Liver (tissue), 9 donors: ENCODE measurements around the gene TP73. TPM values are rescaled to one million over a fixed set of nuclear protein-coding genes. Genes with fewer than 3 reads are reported as not detected.

ENCODE experiments used
- DNase-seq: peaks from one replicate; pipeline ENCODE4 v3.0.0-alpha.2; 2017; ENCODE audit warnings: low spot score
- H3K27ac ChIP-seq, 2 donors: one replicate each; pipeline ENCODE4 v1.7.0; 2013; ENCODE audit warnings: inconsistent platforms in 2 of 2, low read length in 2 of 2, control low read depth in 1 of 2, low read depth in 1 of 2, mild to moderate bottlenecking in 1 of 2
- H3K27me3 ChIP-seq, 4 donors: one replicate each; pipeline versions ENCODE4 v1.6.1 to v1.7.0; 2013; ENCODE audit warnings: low read length in 3 of 4, inconsistent platforms in 1 of 4, mild to moderate bottlenecking in 1 of 4, moderate library complexity in 1 of 4; ENCODE audit not compliant: control insufficient read depth in 4 of 4, insufficient read depth in 4 of 4
- H3K36me3 ChIP-seq, 4 donors: one replicate each; pipeline versions ENCODE4 v1.6.1 to v1.7.0; 2013; ENCODE audit warnings: low read length in 3 of 4, mild to moderate bottlenecking in 3 of 4, low read depth in 1 of 4, moderate library complexity in 1 of 4; ENCODE audit not compliant: control insufficient read depth in 4 of 4, insufficient read depth in 3 of 4
- H3K4me1 ChIP-seq, 4 donors: one replicate each; pipeline versions ENCODE4 v1.6.1 to v1.7.0; 2013; ENCODE audit warnings: low read length in 3 of 4, mild to moderate bottlenecking in 3 of 4, moderate library complexity in 1 of 4; ENCODE audit not compliant: control insufficient read depth in 4 of 4, insufficient read depth in 4 of 4
- H3K4me3 ChIP-seq, 3 donors: one replicate each; pipeline versions ENCODE4 v1.6.1 to v1.7.0; 2013; ENCODE audit warnings: low read length in 3 of 3, control low read depth in 1 of 3, low read depth in 1 of 3, mild to moderate bottlenecking in 1 of 3
- H3K9ac ChIP-seq, 2 donors: one replicate each; pipeline ENCODE4 v1.7.0; 2013; ENCODE audit warnings: low read length in 2 of 2, mild to moderate bottlenecking in 2 of 2, moderate library complexity in 2 of 2, control low read depth in 1 of 2, low read depth in 1 of 2
- H3K9me3 ChIP-seq, 4 donors: one replicate each; pipeline versions ENCODE4 v1.6.1 to v1.7.0; 2013; ENCODE audit warnings: low read length in 3 of 4; ENCODE audit not compliant: control insufficient read depth in 4 of 4
- ATF3 ChIP-seq: IDR thresholded peaks from 2 replicates; pipeline ENCODE4 v1.6.1; 2016; ENCODE audit warnings: antibody characterized with exemption
- CTCF ChIP-seq: fragments of 150-350 bp; IDR thresholded peaks from 2 replicates; pipeline ENCODE4 v1.5.1; 2017; ENCODE audit warnings: improper control_type of control experiment, low read depth, low read length; ENCODE audit not compliant: missing input control
- EGR1 ChIP-seq, 2 donors: IDR thresholded peaks; 2 replicates each; pipeline ENCODE4 v1.6.1; 2016 to 2018; ENCODE audit warnings: antibody characterized with exemption in 2 of 2, low read depth in 2 of 2
- FOXA1 ChIP-seq: IDR thresholded peaks from 2 replicates; pipeline ENCODE4 v1.6.1; 2016; ENCODE audit warnings: antibody characterized with exemption
- FOXA2 ChIP-seq: IDR thresholded peaks from 2 replicates; pipeline ENCODE4 v1.6.1; 2016; ENCODE audit warnings: antibody characterized with exemption
- GABPA ChIP-seq, 2 donors: IDR thresholded peaks in 1 of 2; conservative IDR thresholded peaks in 1 of 2; 2 replicates each; pipeline ENCODE4 v1.6.1; 2016; ENCODE audit warnings: antibody characterized with exemption in 2 of 2, mild to moderate bottlenecking in 1 of 2, moderate library complexity in 1 of 2
- HNF4A ChIP-seq, 2 donors: conservative IDR thresholded peaks; 2 replicates each; pipeline ENCODE4 v1.6.1; 2016; ENCODE audit warnings: antibody characterized with exemption in 2 of 2, mild to moderate bottlenecking in 2 of 2
- HNF4G ChIP-seq: IDR thresholded peaks from 2 replicates; pipeline ENCODE4 v1.6.1; 2016; ENCODE audit warnings: antibody characterized with exemption
- JUND ChIP-seq, 2 donors: IDR thresholded peaks; 2 replicates each; pipeline ENCODE4 v1.6.1; 2016; ENCODE audit warnings: antibody characterized with exemption in 2 of 2
- NR2F2 ChIP-seq: IDR thresholded peaks from 2 replicates; pipeline ENCODE4 v1.6.1; 2016; ENCODE audit warnings: antibody characterized with exemption
- RAD21 ChIP-seq, 2 donors: IDR thresholded peaks; 2 replicates each; pipeline ENCODE4 v1.6.1; 2016; ENCODE audit warnings: antibody characterized with exemption in 2 of 2, mild to moderate bottlenecking in 2 of 2
- RXRA ChIP-seq, 2 donors: IDR thresholded peaks; 2 replicates each; pipeline ENCODE4 v1.6.1; 2017 to 2018; ENCODE audit warnings: antibody characterized with exemption in 2 of 2, mild to moderate bottlenecking in 1 of 2
- SP1 ChIP-seq: IDR thresholded peaks from 2 replicates; pipeline ENCODE4 v1.6.1; 2018; ENCODE audit warnings: antibody characterized with exemption, mild to moderate bottlenecking
- TAF1 ChIP-seq: conservative IDR thresholded peaks from 2 replicates; pipeline ENCODE4 v1.6.1; 2016; ENCODE audit warnings: antibody characterized with exemption, mild to moderate bottlenecking
- YY1 ChIP-seq: IDR thresholded peaks from 2 replicates; pipeline ENCODE4 v1.6.1; 2016; ENCODE audit warnings: antibody characterized with exemption, mild to moderate bottlenecking
- ZBTB33 ChIP-seq: IDR thresholded peaks from 2 replicates; pipeline ENCODE4 v1.6.1; 2016; ENCODE audit warnings: antibody characterized with exemption
- WGBS: extraction: QIAGEN DNeasy Blood & Tissue Kit; methylation state at CpG from one replicate; pipeline ENCODE4 v1.1.7; 2013; 5-methylcytosine and 5-hydroxymethylcytosine counted together
- polyA plus RNA-seq, 2 donors: library from polyadenylated mRNA; stranded (reverse) in 1 of 2; unstranded in 1 of 2; fragments of 200-250 nt in 1 of 2; fragments of >200 nt in 1 of 2; fragmentation: Nextera tagmentation in 1 of 2; extraction: Ambion mirVana in 1 of 2; gene quantifications; one replicate each; pipeline versions ENCODE4 v1.2.1 to v1.2.3, GENCODE V29; 2013 to 2015
- total RNA-seq, 2 donors: library from RNA; depleted of rRNA; stranded (reverse); fragments of >200 nt; gene quantifications; one replicate each; pipeline ENCODE4 v1.2.3, GENCODE V29; 2014
- TF ChIP-seq, protein P1 (sequence below): IDR thresholded peaks from 2 replicates; pipeline ENCODE4 v1.6.1; 2016; ENCODE audit warnings: antibody characterized with exemption
- TF ChIP-seq, protein P2 (sequence below): IDR thresholded peaks from 2 replicates; pipeline ENCODE4 v1.6.1; 2016; ENCODE audit warnings: antibody characterized with exemption, mild to moderate bottlenecking
- donor health status: healthy.
- donor health status: healthy.
- donor health status: healthy.
- donor health status: healthy.
- donor health status: healthy.

Gene TP73
- total and polyA plus RNA-seq, 4 donors: 0.08 to 0.29 (median 0.18) TPM

DNA sequence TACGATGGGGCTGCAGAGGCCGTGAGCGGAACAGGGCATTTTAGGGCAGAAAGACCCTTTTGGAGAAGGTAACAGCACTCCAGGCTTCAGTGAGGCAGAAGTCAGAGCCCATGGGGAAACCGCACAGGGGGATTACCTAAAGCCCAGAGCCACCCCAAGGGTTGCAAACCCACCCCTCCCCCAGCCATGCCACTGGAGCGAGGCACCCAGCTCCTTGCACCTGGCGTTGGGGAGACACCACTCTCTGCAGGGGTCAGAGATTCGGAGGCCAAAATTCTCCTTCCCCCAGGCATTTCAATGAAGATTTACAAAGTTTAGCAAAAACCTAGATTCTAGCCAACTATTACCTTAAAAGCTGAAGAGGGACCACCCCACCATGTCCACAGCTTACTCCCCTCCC, 61.5 kb downstream of the TP73 start:
- Histone ChIP-seq H3K9me3 (no peaks in the 10 kb centered on the region), H3K4me1 (no peaks in the 10 kb centered on the region), H3K36me3 (no peaks in the 10 kb centered on the region), H3K4me3 (no peak overlapping the region), H3K27ac (no peak overlapping the region), H3K27me3 (no peaks in the 10 kb centered on the region), H3K9ac (no peak overlapping the region)
- DNase-seq: no peak
- 95% methylated on average over 7 of the region's 7 CpGs for WGBS
- no peak for TF ChIP-seq ZBTB33
- TF ChIP-seq, protein P1, sequence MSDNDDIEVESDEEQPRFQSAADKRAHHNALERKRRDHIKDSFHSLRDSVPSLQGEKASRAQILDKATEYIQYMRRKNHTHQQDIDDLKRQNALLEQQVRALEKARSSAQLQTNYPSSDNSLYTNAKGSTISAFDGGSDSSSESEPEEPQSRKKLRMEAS: no peak
- TF ChIP-seq SP1: no peak
- no peak for TF ChIP-seq EGR1 (IDR thresholded peaks at IDR 0.05; ENCODE audit: low read depth in 2 of 2)
- TF ChIP-seq RAD21 (IDR thresholded peaks at IDR 0.05): no peak
- TF ChIP-seq ATF3: no peak
- no peak for TF ChIP-seq YY1

DNA sequence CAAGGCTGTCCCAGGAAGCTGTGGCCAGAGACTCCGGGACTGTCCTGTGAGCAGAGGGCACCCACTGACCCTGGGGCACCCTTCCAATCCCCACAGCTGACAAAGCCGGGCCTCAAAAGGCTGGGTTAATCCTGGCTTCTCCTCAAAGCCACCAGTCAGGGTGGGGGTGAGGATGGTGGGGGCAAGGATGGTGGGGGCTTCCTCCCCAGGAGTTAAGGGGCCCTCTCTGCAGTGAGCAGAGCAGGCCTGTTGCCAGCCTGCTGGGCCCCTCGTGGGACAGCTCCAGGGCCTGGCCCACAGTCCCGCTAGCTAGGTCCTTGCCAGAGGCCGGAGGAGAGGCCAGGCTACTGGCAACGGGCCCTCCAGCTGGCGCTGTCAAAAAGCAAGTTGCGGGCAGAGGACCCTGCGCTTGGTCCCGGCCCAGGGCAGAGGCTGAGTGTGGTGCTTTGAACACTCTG, 62.0 kb downstream of the TP73 start:
- no peak for DNase-seq
- H3K4me3 ChIP-seq: no peak overlapping the region
- H3K9me3 ChIP-seq: no peaks in the 10 kb centered on the region
- TF ChIP-seq YY1 (no peak), TAF1 (no peak), SP1 (no peak), RAD21 (IDR thresholded peaks at IDR 0.05) (no peak), HNF4G (no peak), HNF4A (conservative IDR thresholded peaks at IDR 0.05) (no peak), RXRA (IDR thresholded peaks at IDR 0.05) (no peak), ZBTB33 (no peak), GABPA (IDR thresholded peaks at IDR 0.05 in 1 of 2, conservative IDR thresholded peaks at IDR 0.05 in 1 of 2) (no peak), ATF3 (no peak), FOXA2 (no peak), CTCF (no peak), NR2F2 (no peak), JUND (IDR thresholded peaks at IDR 0.05) (no peak), FOXA1 (no peak), EGR1 (IDR thresholded peaks at IDR 0.05; ENCODE audit: low read depth in 2 of 2) (no peak)
- TF ChIP-seq, protein P1: no peak
- TF ChIP-seq, protein P2, sequence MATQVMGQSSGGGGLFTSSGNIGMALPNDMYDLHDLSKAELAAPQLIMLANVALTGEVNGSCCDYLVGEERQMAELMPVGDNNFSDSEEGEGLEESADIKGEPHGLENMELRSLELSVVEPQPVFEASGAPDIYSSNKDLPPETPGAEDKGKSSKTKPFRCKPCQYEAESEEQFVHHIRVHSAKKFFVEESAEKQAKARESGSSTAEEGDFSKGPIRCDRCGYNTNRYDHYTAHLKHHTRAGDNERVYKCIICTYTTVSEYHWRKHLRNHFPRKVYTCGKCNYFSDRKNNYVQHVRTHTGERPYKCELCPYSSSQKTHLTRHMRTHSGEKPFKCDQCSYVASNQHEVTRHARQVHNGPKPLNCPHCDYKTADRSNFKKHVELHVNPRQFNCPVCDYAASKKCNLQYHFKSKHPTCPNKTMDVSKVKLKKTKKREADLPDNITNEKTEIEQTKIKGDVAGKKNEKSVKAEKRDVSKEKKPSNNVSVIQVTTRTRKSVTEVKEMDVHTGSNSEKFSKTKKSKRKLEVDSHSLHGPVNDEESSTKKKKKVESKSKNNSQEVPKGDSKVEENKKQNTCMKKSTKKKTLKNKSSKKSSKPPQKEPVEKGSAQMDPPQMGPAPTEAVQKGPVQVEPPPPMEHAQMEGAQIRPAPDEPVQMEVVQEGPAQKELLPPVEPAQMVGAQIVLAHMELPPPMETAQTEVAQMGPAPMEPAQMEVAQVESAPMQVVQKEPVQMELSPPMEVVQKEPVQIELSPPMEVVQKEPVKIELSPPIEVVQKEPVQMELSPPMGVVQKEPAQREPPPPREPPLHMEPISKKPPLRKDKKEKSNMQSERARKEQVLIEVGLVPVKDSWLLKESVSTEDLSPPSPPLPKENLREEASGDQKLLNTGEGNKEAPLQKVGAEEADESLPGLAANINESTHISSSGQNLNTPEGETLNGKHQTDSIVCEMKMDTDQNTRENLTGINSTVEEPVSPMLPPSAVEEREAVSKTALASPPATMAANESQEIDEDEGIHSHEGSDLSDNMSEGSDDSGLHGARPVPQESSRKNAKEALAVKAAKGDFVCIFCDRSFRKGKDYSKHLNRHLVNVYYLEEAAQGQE: no peak
- H3K9ac ChIP-seq: no peak overlapping the region
- H3K27me3 ChIP-seq: no peaks in the 10 kb centered on the region
- H3K4me1 ChIP-seq: no peaks in the 10 kb centered on the region
- WGBS: 30% methylated on average over 10 of the region's 10 CpGs
- no peaks in the 10 kb centered on the region for H3K36me3 ChIP-seq
- no peak overlapping the region for H3K27ac ChIP-seq
